AG04450 (cell line): ENCODE measurements around the gene UVRAG. TPM values are rescaled to one million over a fixed set of nuclear protein-coding genes. Genes with fewer than 3 reads are reported as not detected.

Experiments
- CTCF ChIA-PET: fragments of 300-600, 350-600 bp; formaldehyde crosslinking; extraction: SDS; loops from one replicate; lab custom pipeline; 2022; ENCODE audit warnings: antibody characterized with exemption, inconsistent platforms; lab: Charles Lee
- POLR2A ChIA-PET: fragments of 350-600 bp; formaldehyde crosslinking; extraction: SDS; loops from one replicate; lab custom pipeline; 2021; ENCODE audit warnings: antibody characterized with exemption, inconsistent platforms; lab: Yijun Ruan, JAX
- DNase-seq: peaks from one replicate; pipeline ENCODE4 v3.0.0-alpha.2; 2011; ENCODE audit warnings: low read depth, low spot score
- H3K27ac ChIP-seq: one replicate; pipeline ENCODE4 v1.5.1; 2012; ENCODE audit warnings: low read depth, low read length, control low read depth
- H3K27me3 ChIP-seq: one replicate; pipeline ENCODE4 v1.6.0; 2012; ENCODE audit warnings: low read length; ENCODE audit not compliant: control insufficient read depth, insufficient read depth
- H3K4me3 ChIP-seq: 2 replicates; pipeline ENCODE4 v1.5.1; 2011; ENCODE audit warnings: mild to moderate bottlenecking, low read depth, low read length, control low read depth
- H3K9me3 ChIP-seq: 2 replicates; pipeline ENCODE4 v1.5.1; 2012; ENCODE audit warnings: low read length; ENCODE audit not compliant: control insufficient read depth, insufficient read depth
- CTCF ChIP-seq: IDR thresholded peaks from 2 replicates; pipeline ENCODE4 v1.5.1; 2011; ENCODE audit warnings: low read depth, low read length, control low read depth, inconsistent platforms
- polyA plus RNA-seq: library from polyadenylated mRNA; depleted of rRNA; stranded (reverse); fragments of >200 nt; gene quantifications from 2 replicates; pipeline ENCODE4 v1.2.3, GENCODE V29; 2011

The UVRAG gene
- polyA plus RNA-seq, 1 experiment = 11.6 TPM

GRCh38 chr11:76033699-76034098 is 218.7 kb downstream of the UVRAG start:
- CTCF ChIA-PET = interaction anchor here (0.5 to 1.5 kb wide), 3 partner anchors 119 to 642 kb away, joined by 3 to 5 read pairs (median 4); no protein-coding TSS in a partner anchor

GRCh38 chr11:76035020-76035419 is 220.0 kb downstream of the UVRAG start:
- ChIA-PET POLR2A (no interaction called here), CTCF (interaction anchor here (1.0 kb wide), 1 partner anchor 118 kb away, joined by 3 read pairs; no protein-coding TSS in a partner anchor)
- no peak for DNase-seq
- Histone ChIP-seq H3K9me3 (no peaks in the 10 kb centered on the region), H3K4me3 (no peak overlapping the region), H3K27ac (no peak overlapping the region), H3K27me3 (no peaks in the 10 kb centered on the region)
- no peak for TF ChIP-seq CTCF

More at GRCh38 chr11:76033699-76034098, 218.7 kb downstream of the UVRAG start:
- no peak overlapping the region for H3K27ac ChIP-seq
- no peak for TF ChIP-seq CTCF
- H3K9me3 ChIP-seq = no peaks in the 10 kb centered on the region
- no peaks in the 10 kb centered on the region for H3K27me3 ChIP-seq
- no peak for DNase-seq
- H3K4me3 ChIP-seq = no peak overlapping the region
- POLR2A ChIA-PET = no interaction called here

- CTCF ChIA-PET = no interaction called here
- no peak for DNase-seq
- Histone ChIP-seq H3K27me3 (no peaks in the 10 kb centered on the region), H3K27ac (no peak overlapping the region), H3K4me3 (no peak overlapping the region), H3K9me3 (no peaks in the 10 kb centered on the region; the same call in 1 of the 2 replicates)
- POLR2A ChIA-PET = no interaction called here
- no peak for TF ChIP-seq CTCF
These were observed 223.6 kb downstream of the UVRAG start for GRCh38 chr11:76038608-76039007.

- TF ChIP-seq CTCF = no peak
- DNase-seq = no peak
- ChIA-PET POLR2A (no interaction called here), CTCF (interaction anchor here (0.8 to 1.6 kb wide), 2 partner anchors 33 to 111 kb away, joined by 3 to 4 read pairs; no protein-coding TSS in a partner anchor)
- no peak overlapping the region for H3K4me3 ChIP-seq
- no peaks in the 10 kb centered on the region for H3K27me3 ChIP-seq
- no peak overlapping the region for H3K27ac ChIP-seq
- no peaks in the 10 kb centered on the region; the same call in 1 of the 2 replicates for H3K9me3 ChIP-seq
These were observed 226.2 kb downstream of the UVRAG start for GRCh38 chr11:76041208-76041607.

GRCh38 chr11:76044750-76045320 is 229.8 kb downstream of the UVRAG start:
- POLR2A ChIA-PET = no interaction called here
- Histone ChIP-seq H3K27ac (no peak overlapping the region), H3K27me3 (no peaks in the 10 kb centered on the region), H3K4me3 (no peak overlapping the region), H3K9me3 (peaks cover 4% of the 10 kb centered on the region)
- CTCF ChIA-PET = no interaction called here
- no peak for TF ChIP-seq CTCF
- no peak for DNase-seq
